ENCODE measurements around the gene EPHB4.
"Not testable (repeated sequence)": the region's sequence is repeated elsewhere in the genome, so short reads cannot be mapped to it uniquely, and the experiment has no call there.

The EPHB4 gene

DNA sequence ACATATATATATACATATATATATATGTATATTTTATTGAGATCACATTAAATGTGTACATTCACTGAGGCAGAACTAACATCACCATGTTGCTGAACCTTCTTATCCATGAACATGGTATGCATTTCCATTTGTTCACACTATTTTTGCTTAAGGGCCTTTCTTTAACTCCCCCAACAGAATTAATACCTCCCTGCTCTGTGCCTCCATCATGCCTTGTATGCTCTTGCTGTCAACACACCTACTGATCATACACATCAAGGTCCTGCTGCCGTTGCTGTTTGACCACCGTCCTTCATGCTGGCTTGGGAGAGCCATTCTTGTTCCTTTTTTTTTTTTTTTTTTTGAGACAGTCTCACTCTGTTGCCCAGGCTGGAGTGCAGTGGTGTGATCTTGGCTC, 43.5 kb downstream of the EPHB4 start:
- no peak for DNase-seq

DNA sequence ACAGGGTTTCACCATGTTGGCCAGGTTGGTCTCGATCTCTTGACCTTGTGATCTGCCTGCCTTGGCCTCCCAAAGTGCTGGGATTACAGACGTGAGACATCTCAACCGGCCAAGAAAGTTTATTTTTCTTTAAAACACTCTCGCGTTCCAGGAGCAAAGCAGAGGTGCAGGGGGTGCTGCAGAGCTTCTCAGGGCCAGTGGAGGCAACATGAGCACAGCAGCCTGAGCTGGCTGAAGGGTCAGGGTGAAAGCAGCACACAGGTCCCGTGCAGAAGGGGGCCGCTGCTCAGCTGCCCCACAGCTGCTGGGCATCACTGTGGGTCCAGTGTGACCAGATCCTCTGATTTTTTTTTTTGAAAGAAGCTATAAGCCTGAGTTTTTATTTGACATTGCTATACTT, 46.1 kb downstream of the EPHB4 start:
- DNase-seq, result peak; percentile 10

DNA sequence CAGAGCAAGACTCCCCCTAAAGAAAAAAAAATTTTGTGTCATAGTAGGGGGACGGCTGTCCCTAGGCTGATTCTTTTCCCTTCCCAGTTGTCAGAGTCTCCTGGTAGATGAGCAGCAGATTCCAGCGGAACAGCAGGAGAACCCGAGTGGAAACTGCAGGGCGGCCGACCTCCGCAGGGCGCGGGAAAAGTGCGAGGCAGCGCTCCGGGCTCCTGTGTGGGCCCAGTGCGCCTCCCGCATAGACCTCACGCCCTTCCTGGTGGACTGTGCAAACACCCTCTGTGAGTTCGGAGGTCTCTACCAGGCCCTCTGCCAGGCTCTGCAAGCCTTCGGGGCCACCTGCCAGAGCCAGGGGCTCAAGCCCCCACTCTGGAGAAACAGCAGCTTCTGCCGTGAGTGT, 48.0 kb downstream of the EPHB4 start:
- DNase-seq, result no peak

DNA sequence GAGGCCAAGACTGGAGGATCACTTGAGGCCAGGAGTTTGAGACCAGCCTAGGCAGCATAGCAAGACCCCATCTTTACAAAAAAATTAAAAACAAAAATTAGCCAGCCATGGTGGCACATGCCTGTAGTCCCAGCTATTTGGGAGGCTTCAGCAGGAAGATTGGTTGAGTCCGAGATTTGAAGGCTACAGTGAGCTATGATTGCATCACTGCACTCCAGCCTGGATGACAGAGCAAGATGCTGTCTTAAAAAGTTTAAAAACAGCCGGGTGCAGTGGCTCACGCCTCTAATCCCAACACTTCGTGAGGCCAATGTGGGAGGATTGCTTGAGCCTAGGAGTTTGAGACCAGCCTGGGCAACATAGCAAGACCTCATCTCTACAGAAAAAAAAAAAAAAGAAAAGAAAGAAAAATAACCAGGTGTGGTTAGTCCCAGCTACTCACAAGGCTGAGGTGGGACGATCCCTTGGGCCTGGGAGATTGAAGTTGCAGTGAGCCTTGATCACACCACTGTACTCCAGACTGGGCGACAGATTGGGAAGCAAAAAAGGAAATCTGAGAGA, 49.2 kb downstream of the EPHB4 start:
- DNase-seq, result no peak

DNA sequence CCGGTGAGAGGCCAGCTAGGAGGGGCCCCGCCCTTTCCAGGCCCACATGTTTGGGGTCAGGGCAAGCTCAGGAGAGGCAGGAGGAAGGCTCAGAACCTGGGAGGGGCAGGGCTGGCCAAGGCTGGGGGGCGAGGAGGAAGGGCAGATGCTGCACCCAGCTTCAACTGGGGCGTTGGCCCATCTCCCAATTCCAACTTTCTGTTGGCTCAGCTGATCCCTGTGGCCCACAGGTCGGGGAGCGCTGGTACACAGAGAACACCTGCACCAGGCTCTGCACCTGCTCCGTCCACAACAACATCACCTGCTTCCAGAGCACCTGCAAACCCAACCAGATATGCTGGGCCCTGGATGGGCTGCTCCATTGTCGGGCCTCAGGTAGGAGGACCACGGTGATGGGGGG, 53.8 kb downstream of the EPHB4 start:
- DNase-seq, result no peak

DNA sequence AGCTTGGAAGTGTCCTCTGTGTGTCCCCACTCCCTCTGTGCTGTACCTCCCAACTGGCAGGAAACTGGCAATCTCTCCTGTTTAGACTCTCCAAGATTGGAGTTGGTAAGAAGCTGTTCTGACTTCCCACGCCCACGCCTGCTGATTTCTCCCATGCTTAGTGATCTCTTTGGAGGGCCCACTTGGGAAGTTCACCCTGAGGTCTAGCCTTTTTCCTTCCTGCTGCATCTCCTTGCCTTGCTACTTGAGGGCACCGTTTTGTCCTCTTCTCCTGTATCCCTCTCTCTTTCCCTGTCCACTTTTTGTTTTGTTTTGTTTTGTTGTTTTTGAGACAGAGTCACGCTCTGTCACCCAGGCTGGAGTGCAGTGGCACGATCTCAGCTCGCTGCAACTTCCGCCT, 58.5 kb downstream of the EPHB4 start:
- DNase-seq, result no peak

DNA sequence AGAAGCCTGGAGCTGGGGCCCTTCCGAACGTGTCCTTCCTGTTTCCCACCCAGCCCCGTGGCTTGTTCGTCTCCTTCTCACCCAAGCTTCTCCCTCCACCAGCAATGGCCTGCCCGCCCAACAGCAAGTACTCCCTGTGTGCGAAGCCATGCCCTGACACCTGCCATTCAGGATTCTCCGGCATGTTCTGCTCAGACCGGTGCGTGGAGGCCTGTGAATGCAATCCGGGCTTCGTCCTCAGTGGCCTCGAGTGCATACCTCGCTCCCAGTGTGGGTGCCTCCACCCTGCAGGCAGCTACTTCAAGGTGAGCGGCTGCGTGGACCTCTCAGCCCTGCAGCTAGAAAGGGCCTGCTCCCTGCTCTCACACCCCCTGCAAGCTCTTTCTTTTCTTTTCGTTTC, 62.1 kb downstream of the EPHB4 start:
- no peak for DNase-seq

DNA sequence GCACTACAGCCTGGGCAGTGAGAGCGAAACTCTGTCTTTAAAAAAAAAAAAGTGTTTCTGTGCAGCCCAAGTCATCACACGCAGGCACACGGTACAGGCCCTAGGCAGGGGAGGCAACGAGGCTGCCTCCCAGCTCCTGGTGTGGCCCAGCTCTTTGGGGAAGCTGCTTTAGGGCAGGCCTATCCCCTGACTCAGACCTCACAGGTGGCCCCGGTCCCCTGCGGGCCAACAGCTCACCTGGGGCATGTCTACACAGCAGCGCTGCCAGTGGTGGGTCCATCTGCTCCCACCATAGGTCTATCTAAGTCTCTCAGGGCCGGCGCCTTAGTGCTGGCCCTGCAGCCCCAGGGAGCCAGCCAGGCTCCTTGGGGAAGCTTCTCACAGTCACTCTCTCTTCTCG, 62.5 kb downstream of the EPHB4 start:
- DNase-seq, result no peak

DNA sequence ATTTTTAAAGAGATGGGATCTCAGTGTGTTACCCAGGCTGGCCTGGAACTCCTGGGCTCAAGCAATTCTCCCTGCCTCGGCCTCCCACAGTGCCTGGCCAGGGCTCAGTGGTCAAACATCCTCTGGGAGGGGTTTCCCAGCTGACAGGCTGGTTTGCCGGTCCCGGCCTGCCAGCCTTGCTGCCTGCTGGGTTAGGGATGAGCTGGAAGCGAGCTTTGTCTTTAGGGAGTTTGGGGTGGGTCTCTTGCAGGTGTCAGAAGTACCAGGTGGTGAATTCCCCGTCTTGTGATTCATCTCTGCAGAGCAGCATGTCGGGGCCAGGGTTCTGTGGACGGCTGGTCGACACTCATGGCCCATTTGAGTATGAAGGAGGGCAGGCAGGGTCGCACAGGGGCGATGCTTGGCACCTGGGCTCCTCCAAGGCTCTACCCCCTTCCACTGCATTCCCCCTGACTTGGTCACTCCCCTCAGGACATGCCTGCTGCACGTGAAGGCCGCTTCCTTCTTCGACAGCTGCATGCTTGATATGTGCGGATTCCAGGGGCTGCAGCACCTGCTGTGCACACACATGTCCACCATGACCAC, 63.7 kb downstream of the EPHB4 start:
- DNase-seq, result no peak

DNA sequence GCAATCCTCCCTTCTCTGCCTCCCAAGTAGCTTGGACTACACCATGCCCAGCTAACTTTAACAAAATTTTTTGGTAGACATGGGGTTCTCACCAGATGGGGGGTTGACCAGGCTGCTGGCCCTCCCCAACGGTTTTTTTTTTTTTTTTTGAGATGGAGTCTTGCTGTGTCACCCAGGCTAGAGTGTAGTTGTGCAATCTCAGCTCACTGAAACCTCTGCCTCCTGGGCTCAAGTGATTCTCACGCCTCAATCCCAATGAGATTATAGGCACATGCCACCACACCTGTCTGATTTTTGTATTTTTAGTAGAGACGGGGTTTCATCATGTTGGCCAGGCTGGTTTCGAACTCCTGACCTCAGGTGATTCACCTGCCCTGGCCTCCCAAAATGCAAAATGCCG, 64.5 kb downstream of the EPHB4 start:
- not testable (repeated sequence) for DNase-seq

DNA sequence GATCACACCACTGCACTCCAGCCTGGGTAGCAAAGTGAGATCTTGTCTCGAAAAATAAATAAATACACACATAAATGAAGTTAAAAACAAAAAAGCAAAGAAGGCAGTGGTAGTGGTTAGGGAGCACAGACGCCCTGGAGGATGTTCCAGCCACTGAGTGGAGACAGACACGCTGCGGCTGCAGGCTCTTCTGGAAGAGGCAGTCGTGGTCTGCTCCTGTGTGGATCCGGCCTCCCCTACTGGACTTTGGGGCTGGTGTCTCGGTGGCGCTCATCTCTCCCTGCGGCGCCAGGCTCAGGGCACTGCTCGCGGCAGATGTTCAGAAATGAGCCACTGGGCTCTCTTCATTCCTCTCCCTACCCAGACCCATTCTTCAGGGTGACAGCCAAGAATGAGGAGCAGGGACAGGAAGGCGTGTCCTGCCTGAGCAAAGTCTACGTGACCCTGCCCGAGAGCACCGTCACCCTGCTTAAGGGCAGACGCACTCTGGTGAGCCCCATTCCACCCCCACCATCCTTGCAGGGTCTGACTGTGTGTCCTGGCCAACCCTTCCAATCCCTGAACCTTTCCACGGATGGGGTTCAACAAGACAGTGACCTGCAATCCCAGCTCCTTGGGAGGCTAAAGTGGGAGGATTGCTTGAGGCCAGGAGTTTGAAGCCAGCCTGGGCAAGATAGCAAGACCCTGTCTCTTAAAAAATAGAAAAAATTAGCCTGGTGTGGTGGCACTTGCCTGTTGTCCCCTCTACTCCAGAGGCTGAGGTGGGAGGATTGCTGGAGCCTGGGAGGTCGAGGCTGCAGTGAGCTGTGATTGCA, 67.8 kb downstream of the EPHB4 start:
- DNase-seq, result no peak

DNA sequence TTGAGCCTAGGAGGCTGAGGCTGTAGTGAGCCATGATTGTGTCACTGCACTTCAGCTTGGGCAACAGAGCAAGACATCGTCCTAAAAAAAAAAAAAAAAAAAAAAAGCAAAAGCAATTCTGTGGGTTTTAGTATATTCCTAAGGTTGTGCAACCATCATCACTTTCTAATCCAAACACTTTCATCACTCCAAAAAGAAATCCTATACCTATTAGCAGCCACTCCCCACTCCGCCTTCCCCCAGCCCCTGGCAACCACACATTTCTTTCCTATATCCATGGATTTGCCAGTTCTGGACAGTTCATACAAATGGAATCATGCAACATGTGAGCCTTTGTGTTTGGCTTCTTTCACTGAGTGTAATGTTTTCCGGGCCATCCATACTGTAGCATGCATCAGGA, 73.6 kb downstream of the EPHB4 start:
- no peak for DNase-seq

DNA sequence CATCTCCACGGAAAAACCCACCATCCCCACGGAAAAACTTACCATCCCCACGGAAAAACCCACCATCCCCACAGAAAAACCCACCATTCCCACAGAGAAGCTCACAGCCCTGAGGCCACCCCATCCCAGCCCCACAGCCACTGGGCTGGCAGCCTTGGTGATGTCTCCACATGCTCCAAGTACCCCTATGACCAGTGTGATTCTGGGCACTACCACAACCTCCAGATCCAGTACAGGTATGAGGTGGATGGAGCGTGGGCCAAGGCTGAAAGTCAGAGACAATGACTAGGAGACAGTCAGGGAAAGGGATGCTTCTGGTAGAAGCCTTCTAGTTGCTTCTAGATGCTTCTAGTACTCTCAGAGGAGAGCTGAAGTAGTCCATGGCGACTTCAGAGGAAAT, 74.3 kb downstream of the EPHB4 start:
- DNase-seq, result no peak
